GM18861 (cell line): ENCODE results near the gene EIF4E.
"Not testable (repeated sequence)": the region's sequence is repeated elsewhere in the genome, so short reads cannot be mapped to it uniquely, and the experiment has no call there.

Source experiments
- ATAC-seq: cut with Tn5 transposase; IDR thresholded peaks from one replicate; pipeline ENCODE4 v1.9.1; 2021; ENCODE audit not compliant: unreplicated experiment

Gene EIF4E

GRCh38 chr4:98934851-98935250 is 5.9 kb upstream of the EIF4E start:
- not testable (repeated sequence) for ATAC-seq

- ATAC-seq = peak; percentile 21
Observed at GRCh38 chr4:98932539-98932938, 3.6 kb upstream of the EIF4E start.

- no peak for ATAC-seq
Observed at GRCh38 chr4:98930311-98930865, 1.5 kb upstream of the EIF4E start.

GRCh38 chr4:98929341-98930267 is 671 bp upstream of the EIF4E start:
- peak; percentile 50 for ATAC-seq

GRCh38 chr4:98928131-98928504 is 815 bp downstream of the EIF4E start:
- ATAC-seq = peak; percentile 23

GRCh38 chr4:98926257-98926656 is 2.7 kb downstream of the EIF4E start:
- not testable (repeated sequence) for ATAC-seq

- ATAC-seq = no peak
Observed at GRCh38 chr4:98921292-98921691, 7.6 kb downstream of the EIF4E start.

GRCh38 chr4:98919996-98920395 is 8.9 kb downstream of the EIF4E start:
- ATAC-seq = no peak

GRCh38 chr4:98910728-98911127 is 18.2 kb downstream of the EIF4E start:
- ATAC-seq = not testable (repeated sequence)

GRCh38 chr4:98909646-98910401 is 19.1 kb downstream of the EIF4E start:
- ATAC-seq = no peak

- ATAC-seq = no peak
Observed at GRCh38 chr4:98908703-98909262, 20.1 kb downstream of the EIF4E start.

GRCh38 chr4:98908182-98908581 is 20.8 kb downstream of the EIF4E start:
- no peak for ATAC-seq

GRCh38 chr4:98905839-98906238 is 23.1 kb downstream of the EIF4E start:
- ATAC-seq = no peak

- ATAC-seq = no peak
Observed at GRCh38 chr4:98905297-98905696, 23.6 kb downstream of the EIF4E start.

- ATAC-seq = no peak
Observed at GRCh38 chr4:98903963-98904362, 25.0 kb downstream of the EIF4E start.

GRCh38 chr4:98903561-98903960 is 25.4 kb downstream of the EIF4E start:
- no peak for ATAC-seq

- ATAC-seq = no peak
Observed at GRCh38 chr4:98899277-98899676, 29.7 kb downstream of the EIF4E start.

- ATAC-seq = no peak
Observed at GRCh38 chr4:98891478-98892337, 37.2 kb downstream of the EIF4E start.

GRCh38 chr4:98890702-98891455 is 38.1 kb downstream of the EIF4E start:
- ATAC-seq = no peak

- ATAC-seq = no peak
Observed at GRCh38 chr4:98887145-98887544, 41.8 kb downstream of the EIF4E start.
